ENCODE results near the gene ATP10B.

Gene ATP10B

GRCh38 chr5:160869989-160870521 is 18.0 kb upstream of the ATP10B start:
- in situ Hi-C loops (cut with HindIII; ENCODE audit: low sequenced_read_pairs): no loop called here

GRCh38 chr5:160867976-160868375 is 16.0 kb upstream of the ATP10B start:
- no peak overlapping the region for H3K4me3 ChIP-seq (ENCODE audit: low read depth, low read length)
- no peak for DNase-seq (ENCODE audit: low read depth, low spot score)
- in situ Hi-C loops (cut with HindIII; ENCODE audit: low sequenced_read_pairs): no loop called here
- no peak for TF ChIP-seq CTCF (IDR thresholded peaks at IDR 0.05; ENCODE audit: low read depth, low read length)

More at GRCh38 chr5:160869989-160870521, 18.0 kb upstream of the ATP10B start:
- no peak overlapping the region for H3K4me3 ChIP-seq (ENCODE audit: low read depth, low read length)
- no peak for TF ChIP-seq CTCF (IDR thresholded peaks at IDR 0.05; ENCODE audit: low read depth, low read length)
- no peak for DNase-seq (ENCODE audit: low read depth, low spot score)

GRCh38 chr5:160851451-160851850 is 560 bp downstream of the ATP10B start:
- H3K4me3 ChIP-seq (ENCODE audit: low read depth, low read length): no peak overlapping the region
- DNase-seq (ENCODE audit: low read depth, low spot score): no peak
- in situ Hi-C loops (cut with HindIII; ENCODE audit: low sequenced_read_pairs): no loop called here
- no peak for TF ChIP-seq CTCF (IDR thresholded peaks at IDR 0.05; ENCODE audit: low read depth, low read length)

GRCh38 chr5:160850421-160850820 is 1.6 kb downstream of the ATP10B start:
- in situ Hi-C loops (cut with HindIII; ENCODE audit: low sequenced_read_pairs): no loop called here
- TF ChIP-seq CTCF (IDR thresholded peaks at IDR 0.05; ENCODE audit: low read depth, low read length): no peak
- H3K4me3 ChIP-seq (ENCODE audit: low read depth, low read length): no peak overlapping the region
- DNase-seq (ENCODE audit: low read depth, low spot score): no peak

GRCh38 chr5:160847526-160848085 is 4.4 kb downstream of the ATP10B start:
- no peak overlapping the region for H3K4me3 ChIP-seq (ENCODE audit: low read depth, low read length)
- DNase-seq (ENCODE audit: low read depth, low spot score): no peak
- no peak for TF ChIP-seq CTCF (IDR thresholded peaks at IDR 0.05; ENCODE audit: low read depth, low read length)
- in situ Hi-C loops (cut with HindIII; ENCODE audit: low sequenced_read_pairs): no loop called here

- no peak for TF ChIP-seq CTCF (IDR thresholded peaks at IDR 0.05; ENCODE audit: low read depth, low read length)
- H3K4me3 ChIP-seq (ENCODE audit: low read depth, low read length): no peak overlapping the region
- DNase-seq (ENCODE audit: low read depth, low spot score): no peak
- in situ Hi-C loops (cut with HindIII; ENCODE audit: low sequenced_read_pairs): no loop called here
These were observed 5.4 kb downstream of the ATP10B start for GRCh38 chr5:160846642-160847041.

Measured in astrocyte of the spinal cord (primary cell).